ENCODE data around the gene CASP3. TPM values are rescaled to one million over a fixed set of nuclear protein-coding genes. Genes with fewer than 3 reads are reported as not detected.

The CASP3 gene
- total RNA-seq, 1 experiment from 2014 or later = 107 TPM

DNA sequence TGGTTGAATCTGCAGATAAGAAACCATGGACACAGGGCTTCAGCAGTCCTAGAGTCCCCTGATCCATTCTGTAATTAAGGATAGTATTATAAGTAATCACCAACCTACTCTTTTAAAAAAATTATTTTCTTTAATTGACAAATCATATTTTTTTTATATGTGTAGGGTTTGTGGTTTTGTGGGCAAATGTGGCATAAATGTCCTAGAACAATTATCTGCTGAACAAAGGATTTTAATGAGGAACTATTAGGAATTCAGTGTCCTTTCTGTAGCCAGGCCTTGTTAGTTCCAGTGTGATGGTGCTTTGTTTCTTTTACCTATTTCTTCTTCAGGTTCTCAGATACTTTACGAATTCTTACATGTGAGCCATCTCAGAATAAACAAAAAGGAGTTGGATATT is 32.7 kb upstream of the CASP3 start:
- Histone ChIP-seq H3K4me2 (ENCODE audit: insufficient read depth, insufficient read length, low read length) (no peak overlapping the region), H3K9me3 (ENCODE audit: control insufficient read depth, low read depth, low read length) (no peaks in the 10 kb centered on the region), H3T11ph (ENCODE audit: low read length) (no peak overlapping the region), H3K27me3 (ENCODE audit: insufficient read depth, low read length) (no peaks in the 10 kb centered on the region), H2BK5ac (ENCODE audit: insufficient read length, low read length) (no peak overlapping the region), H3K27ac (ENCODE audit: insufficient read length, low read depth, low read length) (no peak overlapping the region), H4K20me1 (ENCODE audit: control insufficient read depth, insufficient read depth, insufficient read length) (no peaks in the 10 kb centered on the region), H4K5ac (ENCODE audit: insufficient read length, low read depth, low read length) (no peak overlapping the region), H3K23ac (ENCODE audit: insufficient read length, low read depth, low read length) (no peak overlapping the region), H4K91ac (ENCODE audit: insufficient read length, low read depth, low read length) (no peak overlapping the region), H3K9ac (ENCODE audit: extremely low read depth, insufficient read length, low read length) (no peak overlapping the region), H2BK20ac (ENCODE audit: low read depth, low read length, poor library complexity, severe bottlenecking) (no peak overlapping the region), H3K56ac (ENCODE audit: insufficient read length, low read depth, low read length) (no peak overlapping the region), H2AK5ac (ENCODE audit: insufficient read length, low read length) (no peak overlapping the region), H3K4ac (ENCODE audit: low read depth, low read length) (no peak overlapping the region), H3K4me1 (ENCODE audit: insufficient read depth, low read length) (no peaks in the 10 kb centered on the region), H3K14ac (ENCODE audit: insufficient read depth, low read length) (no peak overlapping the region), H2BK15ac (ENCODE audit: low read depth, low read length) (no peak overlapping the region), H2BK120ac (ENCODE audit: low read depth, low read length, poor library complexity, severe bottlenecking) (no peak overlapping the region), H2BK12ac (ENCODE audit: insufficient read length, low read depth, low read length) (no peak overlapping the region), H2AFZ (ENCODE audit: low read length) (no peak overlapping the region), H3K23me2 (ENCODE audit: insufficient read length, low read depth, low read length, poor library complexity, severe bottlenecking) (no peaks in the 10 kb centered on the region), H3K79me2 (ENCODE audit: insufficient read depth, low read length) (no peaks in the 10 kb centered on the region), H4K8ac (replicated peaks; ENCODE audit: insufficient read length, low read depth, low read length) (no peak overlapping the region), H3K18ac (ENCODE audit: insufficient read length, low read depth, low read length) (no peak overlapping the region), H3K79me1 (ENCODE audit: insufficient read depth, low read depth, low read length, poor library complexity, severe bottlenecking) (no peaks in the 10 kb centered on the region)
- peaks cover 7 to 10% (median 9%) of the 10 kb centered on the region in 3 experiments for H3K36me3 Mint-ChIP-seq (ENCODE audit: insufficient read depth in 1 of 3, low read depth in 3 of 3)
- no peak overlapping the region for H3K27ac Mint-ChIP-seq
- no peak overlapping the region for H3K4me3 Mint-ChIP-seq
- no CpG with 5 or more reads among the region's 1 CpG for WGBS (ENCODE audit: extremely low coverage, insufficient read length, low lambda C conversion rate)
- H3K27me3 Mint-ChIP-seq (ENCODE audit: low read depth) = no peaks in the 10 kb centered on the region
- no peaks in the 10 kb centered on the region for H3K4me1 Mint-ChIP-seq
- DNase-seq = no peak
- H3K9me3 Mint-ChIP-seq = peaks cover 8% of the 10 kb centered on the region in 2 experiments; a peak in 3 of 5 replicates
- TF ChIP-seq CTCF (conservative IDR thresholded peaks at IDR 0.05) = no peak

Measured in H9 (cell line).